Esophagus squamous epithelium (tissue), 4 donors: ENCODE results near the gene ASB12.

Source experiments
- CTCF ChIP-seq, 6 experiments: fragments of 450-650 bp in 4 of 6; fragments of 200-600 bp in 2 of 6; sonication (generic) in 2 of 6; IDR thresholded peaks; one replicate each; pipeline ENCODE4 v1.5.1; 2016 to 2019; ENCODE audit warnings: antibody characterized with exemption in 6 of 6, mild to moderate bottlenecking in 4 of 6, moderate library complexity in 4 of 6
- POLR2A ChIP-seq, 4 donors: fragments of 450-650 bp; IDR thresholded peaks; one replicate each; pipeline ENCODE4 v1.6.1; 2017; ENCODE audit warnings: antibody characterized with exemption in 4 of 4, mild to moderate bottlenecking in 4 of 4, moderate library complexity in 3 of 4

- TF ChIP-seq CTCF (IDR thresholded peaks at IDR 0.05) (no peak), POLR2A (IDR thresholded peaks at IDR 0.05) (no peak)
These were observed 34.5 kb downstream of the ASB12 start for GRCh38 chrX:64195862-64196261.
